H1 (cell line): ENCODE measurements around the gene ABCD2. TPM values are rescaled to one million over a fixed set of nuclear protein-coding genes. Genes with fewer than 3 reads are reported as not detected.

ENCODE experiments used
- CTCF ChIA-PET: fragments of 300-600 bp; sonication (Branson Sonifier 250); formaldehyde crosslinking; loops from one replicate; lab custom pipeline; 2021; ENCODE audit not compliant: partially characterized antibody; lab: Charles Lee
- POLR2A ChIA-PET: fragments of 300-600 bp; sonication (Branson Sonifier 250); formaldehyde crosslinking; loops from one replicate; lab custom pipeline; 2021; ENCODE audit warnings: inconsistent platforms; ENCODE audit not compliant: partially characterized antibody; lab: Charles Lee
- DNase-seq, 2 experiments: peaks; one replicate each; pipeline versions ENCODE4 v3.0.0 to v3.0.0-alpha.2; 2010 to 2022; ENCODE audit warnings: low spot score in 2 of 2, low read depth in 1 of 2, mixed read lengths in 1 of 2
- FAIRE-seq: peaks from 2 replicates; lab custom pipeline; 2011; peaks lifted over from hg19 to GRCh38; lab: Jason Lieb, UNC
- H2AFZ ChIP-seq: 2 replicates; pipeline ENCODE4 v1.8.1; 2012; ENCODE audit warnings: low read length, inconsistent platforms
- H2AK5ac ChIP-seq: 2 replicates; pipeline ENCODE4 v1.6.1; 2013; ENCODE audit warnings: low read depth, low read length
- H2BK120ac ChIP-seq: replicated peaks from 2 replicates; pipeline ENCODE3; 2013; ENCODE audit warnings: low read depth, low read length, inconsistent platforms
- H2BK12ac ChIP-seq: 2 replicates; pipeline ENCODE4 v1.6.1; 2013; ENCODE audit warnings: low read depth, low read length
- H2BK15ac ChIP-seq: 2 replicates; pipeline ENCODE4 v1.6.1; 2013; ENCODE audit warnings: low read length
- H2BK20ac ChIP-seq: 2 replicates; pipeline ENCODE4 v1.6.1; 2013; ENCODE audit warnings: low read length
- H2BK5ac ChIP-seq: 2 replicates; pipeline ENCODE4 v1.6.1; 2013; ENCODE audit warnings: low read depth, low read length
- H3K14ac ChIP-seq: 2 replicates; pipeline ENCODE4 v1.6.1; 2013; ENCODE audit warnings: inconsistent platforms; ENCODE audit not compliant: insufficient read length
- H3K18ac ChIP-seq: 2 replicates; pipeline ENCODE4 v1.6.1; 2013; ENCODE audit warnings: low read length; ENCODE audit errors: extremely low read depth
- H3K23ac ChIP-seq: 2 replicates; pipeline ENCODE4 v1.6.1; 2013; ENCODE audit warnings: inconsistent platforms; ENCODE audit not compliant: insufficient read length
- H3K23me2 ChIP-seq: 2 replicates; pipeline ENCODE4 v1.6.1; 2013; ENCODE audit warnings: low read depth, low read length
- H3K27ac ChIP-seq: 2 replicates; pipeline ENCODE4 v1.6.1; 2011; ENCODE audit warnings: low read depth, low read length, inconsistent platforms
- H3K27me3 ChIP-seq, 4 experiments: replicated peaks in 1 of 4; 1 replicate in 1 of 4; 2 replicates in 3 of 4; pipeline versions ENCODE4 v1.6.1 to v1.8.1; 2011 to 2013; ENCODE audit warnings: low read length in 3 of 4, mild to moderate bottlenecking in 3 of 4, inconsistent platforms in 2 of 4, mixed read lengths in 2 of 4, moderate library complexity in 1 of 4; ENCODE audit not compliant: control insufficient read depth in 3 of 4, insufficient read depth in 3 of 4; ENCODE audit errors: extremely low read depth in 1 of 4
- H3K36me3 ChIP-seq, 4 experiments: 2 replicates each; pipeline versions ENCODE4 v1.6.1 to v1.8.1; 2011 to 2013; ENCODE audit warnings: mild to moderate bottlenecking in 4 of 4, low read length in 3 of 4, moderate library complexity in 2 of 4, control low read depth in 1 of 4, inconsistent platforms in 1 of 4; ENCODE audit not compliant: insufficient read depth in 4 of 4, control insufficient read depth in 2 of 4
- H3K4ac ChIP-seq: replicated peaks from 2 replicates; pipeline ENCODE3; 2013; ENCODE audit warnings: low read length, low read depth, mixed read lengths, inconsistent platforms; ENCODE audit not compliant: insufficient read length
- H3K4me1 ChIP-seq, 4 experiments: replicated peaks in 1 of 4; 1 replicate in 1 of 4; 2 replicates in 3 of 4; pipeline versions ENCODE4 v1.6.1 to v1.8.1; 2011 to 2013; ENCODE audit warnings: low read length in 3 of 4, inconsistent platforms in 2 of 4, mixed read lengths in 1 of 4; ENCODE audit not compliant: insufficient read depth in 4 of 4, control insufficient read depth in 3 of 4
- H3K4me2 ChIP-seq, 2 experiments: 2 replicates each; pipeline versions ENCODE4 v1.6.1 to v1.8.1; 2011 to 2013; ENCODE audit warnings: low read depth in 2 of 2, low read length in 2 of 2, control low read depth in 1 of 2, inconsistent platforms in 1 of 2, mild to moderate bottlenecking in 1 of 2; ENCODE audit not compliant: insufficient read depth in 1 of 2
- H3K4me3 ChIP-seq, 4 experiments: fragments of 200-600, 300-600 bp in 1 of 4; sonication (generic), shearing (Covaris generic), sonication (Bioruptor Twin) in 1 of 4; 2 replicates each; pipeline versions ENCODE4 v1.5.1 to v1.8.1; 2011 to 2016; ENCODE audit warnings: low read length in 4 of 4, low read depth in 3 of 4, control low read depth in 2 of 4, inconsistent platforms in 2 of 4, mild to moderate bottlenecking in 2 of 4, mixed read lengths in 1 of 4, moderate library complexity in 1 of 4; ENCODE audit not compliant: insufficient read depth in 2 of 4; ENCODE audit errors: extremely low read depth in 1 of 4
- H3K56ac ChIP-seq: replicated peaks from 2 replicates; pipeline ENCODE3; 2013; ENCODE audit warnings: low read depth, mild to moderate bottlenecking, mixed read lengths, low read length, inconsistent platforms; ENCODE audit not compliant: insufficient read length
- H3K79me1 ChIP-seq: 2 replicates; pipeline ENCODE4 v1.6.1; 2013; ENCODE audit warnings: low read depth, low read length, control low read depth
- H3K79me2 ChIP-seq, 2 experiments: 2 replicates each; pipeline versions ENCODE4 v1.6.1 to v1.8.1; 2012 to 2013; ENCODE audit warnings: low read length in 2 of 2, mild to moderate bottlenecking in 2 of 2, inconsistent platforms in 1 of 2; ENCODE audit not compliant: insufficient read depth in 2 of 2, control insufficient read depth in 1 of 2
- H3K9ac ChIP-seq, 4 experiments: replicated peaks in 1 of 4; 1 replicate in 1 of 4; 2 replicates in 3 of 4; pipeline versions ENCODE4 v1.6.1 to v1.8.1; 2011 to 2013; ENCODE audit warnings: low read depth in 3 of 4, low read length in 3 of 4, control low read depth in 2 of 4, mild to moderate bottlenecking in 2 of 4, moderate library complexity in 2 of 4, inconsistent platforms in 1 of 4; ENCODE audit errors: extremely low read depth in 1 of 4
- H3K9me3 ChIP-seq, 2 experiments: 2 replicates each; pipeline versions ENCODE4 v1.6.1 to v1.8.1; 2012 to 2013; ENCODE audit warnings: mild to moderate bottlenecking in 2 of 2, moderate library complexity in 2 of 2, control low read depth in 1 of 2, inconsistent platforms in 1 of 2, low read depth in 1 of 2, low read length in 1 of 2, mixed read lengths in 1 of 2; ENCODE audit not compliant: insufficient read depth in 2 of 2
- H4K20me1 ChIP-seq, 2 experiments: replicated peaks in 1 of 2; 2 replicates each; pipeline versions ENCODE3 to v1.8.1; 2011 to 2013; ENCODE audit warnings: inconsistent platforms in 2 of 2, low read length in 2 of 2, mild to moderate bottlenecking in 1 of 2; ENCODE audit not compliant: insufficient read depth in 2 of 2, control insufficient read depth in 1 of 2
- H4K5ac ChIP-seq: 2 replicates; pipeline ENCODE4 v1.6.1; 2013; ENCODE audit warnings: low read length, low read depth, mixed read lengths, inconsistent platforms; ENCODE audit not compliant: insufficient read length
- H4K8ac ChIP-seq: 2 replicates; pipeline ENCODE4 v1.8.0; 2013; ENCODE audit warnings: mild to moderate bottlenecking, moderate library complexity, low read length, inconsistent platforms; ENCODE audit not compliant: insufficient read depth; ENCODE audit errors: extremely low read depth
- H4K91ac ChIP-seq: replicated peaks from 2 replicates; pipeline ENCODE3; 2013; ENCODE audit warnings: low read length, mixed read lengths, inconsistent platforms; ENCODE audit not compliant: insufficient read length
- GABPA ChIP-seq: IDR thresholded peaks from 2 replicates; pipeline ENCODE4 v1.6.1; 2011; ENCODE audit warnings: mild to moderate bottlenecking, low read length, moderate library complexity, borderline replicate concordance; ENCODE audit not compliant: insufficient read depth
- HDAC6 ChIP-seq: IDR thresholded peaks from one replicate; pipeline ENCODE4 v1.7.1; 2012; ENCODE audit warnings: low read depth, mild to moderate bottlenecking, inconsistent platforms, low read length, moderate library complexity
- JUN ChIP-seq: IDR thresholded peaks from 2 replicates; pipeline ENCODE4 v1.6.1; 2011; ENCODE audit warnings: low read depth, mild to moderate bottlenecking, improper control_type of control experiment, low read length
- JUND ChIP-seq: IDR thresholded peaks from 2 replicates; pipeline ENCODE4 v1.6.1; 2011; ENCODE audit warnings: mild to moderate bottlenecking, improper control_type of control experiment, low read length
- POLR2A ChIP-seq, 2 experiments: IDR thresholded peaks; 1 replicate in 1 of 2; 2 replicates in 1 of 2; pipeline ENCODE4 v1.6.1; 2011; ENCODE audit warnings: low read depth in 2 of 2, low read length in 2 of 2, mild to moderate bottlenecking in 2 of 2; ENCODE audit errors: control extremely low read depth in 1 of 2
- RAD21 ChIP-seq, 2 experiments: IDR thresholded peaks in 1 of 2; conservative IDR thresholded peaks in 1 of 2; 2 replicates each; pipeline ENCODE4 v1.6.1; 2011; ENCODE audit warnings: low read depth in 2 of 2, low read length in 2 of 2, improper control_type of control experiment in 1 of 2, inconsistent platforms in 1 of 2, mild to moderate bottlenecking in 1 of 2, moderate library complexity in 1 of 2
- RBBP5 ChIP-seq: IDR thresholded peaks from 2 replicates; pipeline ENCODE4 v1.7.1; 2012; ENCODE audit warnings: low read depth, mild to moderate bottlenecking, inconsistent platforms, low read length, moderate library complexity, borderline replicate concordance
- SP1 ChIP-seq: IDR thresholded peaks from 2 replicates; pipeline ENCODE4 v1.6.1; 2011; ENCODE audit warnings: low read depth, low read length
- SUZ12 ChIP-seq: fragments of 200-600 bp; sonication (generic); IDR thresholded peaks from 2 replicates; pipeline ENCODE4 v1.6.1; 2012; ENCODE audit warnings: mild to moderate bottlenecking, inconsistent platforms, low read length, moderate library complexity, mixed read lengths
- TEAD4 ChIP-seq: IDR thresholded peaks from 2 replicates; pipeline ENCODE4 v1.6.1; 2012; ENCODE audit warnings: low read depth, low read length, inconsistent platforms, mixed read lengths
- polyA plus RNA-seq, 7 experiments: library from polyadenylated mRNA; depleted of rRNA in 3 of 7; stranded (reverse) in 5 of 7; unstranded in 2 of 7; fragments of >200 nt in 5 of 7; fragments of 200-250 nt in 2 of 7; gene quantifications; 1 replicate in 5 of 7; 2 replicates in 1 of 7; 4 replicates in 1 of 7; pipeline versions ENCODE4 v1.2.1 to v1.2.3, GENCODE V29; 2011 to 2013; ENCODE audit warnings: missing spikeins in 2 of 7, mixed read lengths in 2 of 7
- total RNA-seq: library from RNA; stranded (reverse); fragmentation: NEBNext Ultra II Directional; extraction: Animal tissue kit (Norgen Biotek cat#: 25700); gene quantifications from 2 replicates; pipeline ENCODE4 v1.2.1, GENCODE V29; 2021
- TF ChIP-seq, protein P1 (sequence below): IDR thresholded peaks from 2 replicates; pipeline ENCODE4 v1.6.1; 2012; ENCODE audit warnings: low read length, inconsistent platforms
- TF ChIP-seq, protein P2 (sequence below): IDR thresholded peaks from 2 replicates; pipeline ENCODE4 v1.6.1; 2011; ENCODE audit warnings: low read depth, mild to moderate bottlenecking, low read length; ENCODE audit not compliant: insufficient read depth

The ABCD2 gene
- total and polyA plus RNA-seq, 2 of the 8 experiments (the other 6 are each of a cell fraction or from before 2014, with no cell fraction given): not detected

DNA sequence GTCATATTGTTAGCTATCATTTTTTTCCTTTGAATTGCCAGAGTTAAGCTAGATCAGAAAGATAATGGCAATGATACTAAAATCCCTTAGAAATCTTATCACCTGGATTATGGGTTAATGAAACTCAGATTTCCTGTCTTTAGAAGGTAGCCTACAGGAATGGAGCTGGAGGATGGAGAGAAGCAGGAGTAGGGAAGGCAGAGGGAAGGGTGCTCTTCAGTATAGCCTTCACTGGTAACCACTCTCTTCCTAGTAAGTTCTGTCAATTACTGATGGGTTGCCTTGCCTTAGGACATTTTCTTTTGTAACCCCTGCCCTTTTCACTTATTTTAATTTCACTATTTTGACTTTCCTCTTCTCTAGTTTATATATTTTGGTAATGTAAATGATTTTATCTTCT, 27.8 kb upstream of the ABCD2 start:
- Histone ChIP-seq H3K56ac (no peak overlapping the region), H4K8ac (no peak overlapping the region), H3K79me2 (no peaks in the 10 kb centered on the region), H3K4me2 (no peak overlapping the region), H3K79me1 (no peaks in the 10 kb centered on the region), H3K27me3 (no peaks in the 10 kb centered on the region), H3K36me3 (no peaks in the 10 kb centered on the region), H3K4me1 (no peaks in the 10 kb centered on the region), H3K23ac (no peak overlapping the region), H4K91ac (no peak overlapping the region), H4K20me1 (no peaks in the 10 kb centered on the region), H3K9me3 (no peaks in the 10 kb centered on the region), H2BK120ac (no peak overlapping the region), H2BK5ac (no peak overlapping the region), H2BK12ac (no peak overlapping the region), H3K27ac (no peak overlapping the region), H3K18ac (no peak overlapping the region), H3K9ac (no peak overlapping the region), H2AK5ac (no peak overlapping the region), H2BK20ac (no peak overlapping the region), H2BK15ac (no peak overlapping the region), H3K4ac (no peak overlapping the region), H3K23me2 (no peaks in the 10 kb centered on the region), H4K5ac (no peak overlapping the region), H3K14ac (no peak overlapping the region), H2AFZ (no peak overlapping the region), H3K4me3 (no peak overlapping the region)
- DNase-seq (no peak), FAIRE-seq (peak; percentile 13)
- CTCF ChIA-PET: interaction anchor here (1.1 kb wide), 1 partner anchor 17 kb away, joined by 3 read pairs; no protein-coding TSS in a partner anchor
- TF ChIP-seq SUZ12 (no peak), JUN (no peak), SP1 (no peak), TEAD4 (no peak), RBBP5 (no peak), GABPA (no peak), RAD21 (IDR thresholded peaks at IDR 0.05 in 1 of 2, conservative IDR thresholded peaks at IDR 0.05 in 1 of 2; ENCODE audit: low read depth in 2 of 2, low read length in 2 of 2) (no peak), HDAC6 (no peak), POLR2A (IDR thresholded peaks at IDR 0.05; ENCODE audit: control extremely low read depth in 1 of 2, low read depth in 2 of 2, low read length in 2 of 2) (no peak), JUND (no peak)
- TF ChIP-seq, protein P1, sequence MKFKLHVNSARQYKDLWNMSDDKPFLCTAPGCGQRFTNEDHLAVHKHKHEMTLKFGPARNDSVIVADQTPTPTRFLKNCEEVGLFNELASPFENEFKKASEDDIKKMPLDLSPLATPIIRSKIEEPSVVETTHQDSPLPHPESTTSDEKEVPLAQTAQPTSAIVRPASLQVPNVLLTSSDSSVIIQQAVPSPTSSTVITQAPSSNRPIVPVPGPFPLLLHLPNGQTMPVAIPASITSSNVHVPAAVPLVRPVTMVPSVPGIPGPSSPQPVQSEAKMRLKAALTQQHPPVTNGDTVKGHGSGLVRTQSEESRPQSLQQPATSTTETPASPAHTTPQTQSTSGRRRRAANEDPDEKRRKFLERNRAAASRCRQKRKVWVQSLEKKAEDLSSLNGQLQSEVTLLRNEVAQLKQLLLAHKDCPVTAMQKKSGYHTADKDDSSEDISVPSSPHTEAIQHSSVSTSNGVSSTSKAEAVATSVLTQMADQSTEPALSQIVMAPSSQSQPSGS: no peak
- TF ChIP-seq, protein P2, sequence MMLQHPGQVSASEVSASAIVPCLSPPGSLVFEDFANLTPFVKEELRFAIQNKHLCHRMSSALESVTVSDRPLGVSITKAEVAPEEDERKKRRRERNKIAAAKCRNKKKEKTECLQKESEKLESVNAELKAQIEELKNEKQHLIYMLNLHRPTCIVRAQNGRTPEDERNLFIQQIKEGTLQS: no peak
- POLR2A ChIA-PET: no interaction called here
